ENCODE results near the gene WDR48. TPM values are rescaled to one million over a fixed set of nuclear protein-coding genes. Genes with fewer than 3 reads are reported as not detected.

WDR48 gene
- total RNA-seq, 4 donors from 2014 or later = 26.1 to 37.0 (median 34.2) TPM

DNA sequence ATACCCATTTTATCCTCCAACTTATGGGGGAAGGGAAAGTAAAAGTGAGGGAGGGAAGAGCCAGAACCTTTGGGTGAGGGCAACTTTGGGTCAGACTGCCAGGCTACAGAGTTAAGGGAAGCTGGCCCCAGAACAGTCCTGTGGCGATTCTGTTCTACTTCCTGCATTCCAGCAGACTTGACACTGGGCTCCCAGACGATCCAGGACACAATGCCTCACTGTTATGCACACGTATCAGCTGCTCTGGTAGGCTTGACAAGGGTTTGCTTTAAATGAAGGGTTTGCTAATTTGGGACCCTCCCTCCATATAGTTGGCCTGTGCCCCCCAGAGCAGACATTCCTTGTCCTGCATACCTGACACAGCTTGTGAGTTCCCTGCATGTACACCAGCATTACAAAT is 45.0 kb downstream of the WDR48 start:
- TF ChIP-seq, protein P1, sequence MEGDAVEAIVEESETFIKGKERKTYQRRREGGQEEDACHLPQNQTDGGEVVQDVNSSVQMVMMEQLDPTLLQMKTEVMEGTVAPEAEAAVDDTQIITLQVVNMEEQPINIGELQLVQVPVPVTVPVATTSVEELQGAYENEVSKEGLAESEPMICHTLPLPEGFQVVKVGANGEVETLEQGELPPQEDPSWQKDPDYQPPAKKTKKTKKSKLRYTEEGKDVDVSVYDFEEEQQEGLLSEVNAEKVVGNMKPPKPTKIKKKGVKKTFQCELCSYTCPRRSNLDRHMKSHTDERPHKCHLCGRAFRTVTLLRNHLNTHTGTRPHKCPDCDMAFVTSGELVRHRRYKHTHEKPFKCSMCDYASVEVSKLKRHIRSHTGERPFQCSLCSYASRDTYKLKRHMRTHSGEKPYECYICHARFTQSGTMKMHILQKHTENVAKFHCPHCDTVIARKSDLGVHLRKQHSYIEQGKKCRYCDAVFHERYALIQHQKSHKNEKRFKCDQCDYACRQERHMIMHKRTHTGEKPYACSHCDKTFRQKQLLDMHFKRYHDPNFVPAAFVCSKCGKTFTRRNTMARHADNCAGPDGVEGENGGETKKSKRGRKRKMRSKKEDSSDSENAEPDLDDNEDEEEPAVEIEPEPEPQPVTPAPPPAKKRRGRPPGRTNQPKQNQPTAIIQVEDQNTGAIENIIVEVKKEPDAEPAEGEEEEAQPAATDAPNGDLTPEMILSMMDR (IDR thresholded peaks at IDR 0.05; ENCODE audit: low read depth) = no peak

GRCh38 chr3:39097716-39098472 is 46.1 kb downstream of the WDR48 start:
- TF ChIP-seq, protein P1 (IDR thresholded peaks at IDR 0.05; ENCODE audit: low read depth) = no peak

- TF ChIP-seq, protein P1 (IDR thresholded peaks at IDR 0.05; ENCODE audit: low read depth) = no peak
These were observed 46.7 kb downstream of the WDR48 start for GRCh38 chr3:39098473-39099000.

DNA sequence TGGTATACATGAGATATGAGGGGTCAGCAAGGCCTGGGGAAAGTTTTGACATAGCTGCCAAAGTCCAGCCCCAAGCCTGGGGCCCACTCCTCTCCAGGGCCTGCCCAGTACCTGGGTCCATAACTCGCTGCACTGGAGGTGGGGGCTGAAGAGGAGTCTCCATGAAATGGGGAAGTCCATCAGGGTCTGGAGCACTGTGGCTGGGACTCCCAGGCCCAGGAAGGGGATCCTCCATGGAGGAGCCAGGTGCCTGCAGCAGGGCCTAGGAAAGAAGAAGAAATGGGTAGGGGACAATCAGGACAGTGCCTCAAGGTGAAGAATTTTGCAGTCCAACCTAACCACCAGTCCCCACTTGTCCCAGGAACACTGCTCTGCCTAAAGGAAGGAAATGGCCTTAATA is 47.4 kb downstream of the WDR48 start:
- TF ChIP-seq, protein P1 (IDR thresholded peaks at IDR 0.05; ENCODE audit: low read depth) = no peak

DNA sequence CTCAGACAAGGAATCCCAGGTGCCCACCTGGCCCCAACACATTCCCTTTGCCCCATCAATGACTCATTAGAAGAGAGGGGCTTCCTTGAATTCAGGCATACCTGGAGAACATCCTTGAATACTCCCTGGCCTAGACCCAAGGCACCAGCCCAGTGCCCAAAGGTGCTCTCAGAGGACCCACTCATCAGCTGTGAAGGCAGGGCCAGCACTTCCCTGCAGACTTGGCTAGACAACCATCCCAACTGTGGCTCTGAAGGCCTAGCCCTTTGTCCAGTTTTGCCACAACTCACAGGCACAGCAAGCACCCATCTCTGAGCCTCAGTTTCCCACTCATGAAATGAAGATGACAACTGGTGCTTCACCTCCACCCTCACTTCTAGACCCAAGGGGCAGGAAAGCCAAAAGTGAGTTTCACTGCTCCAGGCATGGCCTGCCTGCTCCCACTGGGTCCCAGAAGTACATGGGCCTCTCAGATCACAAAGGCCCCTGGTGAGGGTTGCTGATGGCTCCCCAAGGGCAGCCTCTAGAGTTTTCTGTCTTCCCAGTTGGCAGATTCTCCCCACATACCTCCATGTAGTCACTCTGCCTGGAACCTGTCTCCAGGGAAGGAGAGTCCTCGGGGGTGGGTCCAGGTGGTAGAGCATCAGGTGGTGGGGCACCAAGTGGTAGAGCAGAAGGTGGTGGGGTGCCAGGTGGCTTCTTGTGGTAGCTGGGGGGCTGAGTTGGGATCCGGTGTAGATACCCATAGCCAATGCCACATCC is 48.1 kb downstream of the WDR48 start:
- TF ChIP-seq, protein P1 (IDR thresholded peaks at IDR 0.05; ENCODE audit: low read depth) = no peak

DNA sequence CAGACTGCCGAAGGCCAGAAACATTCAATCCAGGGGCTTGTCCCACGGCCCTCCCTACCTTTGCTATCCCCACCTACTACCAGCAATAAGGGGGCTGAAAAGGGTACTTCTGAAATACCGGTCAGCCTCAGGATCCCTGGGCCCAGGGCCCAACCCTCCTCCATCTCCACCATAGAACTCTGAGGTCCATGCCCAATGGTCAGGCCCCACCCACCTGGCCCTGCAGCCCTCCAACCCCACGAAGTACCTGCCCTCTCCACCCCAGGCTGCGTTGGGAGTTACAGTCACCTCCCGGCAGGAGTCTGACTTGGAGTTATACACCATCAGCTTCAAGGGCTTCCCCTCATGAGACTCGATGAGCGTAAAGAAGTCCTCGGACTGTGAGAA is 48.7 kb downstream of the WDR48 start:
- TF ChIP-seq, protein P1 (IDR thresholded peaks at IDR 0.05; ENCODE audit: low read depth) = no peak

DNA sequence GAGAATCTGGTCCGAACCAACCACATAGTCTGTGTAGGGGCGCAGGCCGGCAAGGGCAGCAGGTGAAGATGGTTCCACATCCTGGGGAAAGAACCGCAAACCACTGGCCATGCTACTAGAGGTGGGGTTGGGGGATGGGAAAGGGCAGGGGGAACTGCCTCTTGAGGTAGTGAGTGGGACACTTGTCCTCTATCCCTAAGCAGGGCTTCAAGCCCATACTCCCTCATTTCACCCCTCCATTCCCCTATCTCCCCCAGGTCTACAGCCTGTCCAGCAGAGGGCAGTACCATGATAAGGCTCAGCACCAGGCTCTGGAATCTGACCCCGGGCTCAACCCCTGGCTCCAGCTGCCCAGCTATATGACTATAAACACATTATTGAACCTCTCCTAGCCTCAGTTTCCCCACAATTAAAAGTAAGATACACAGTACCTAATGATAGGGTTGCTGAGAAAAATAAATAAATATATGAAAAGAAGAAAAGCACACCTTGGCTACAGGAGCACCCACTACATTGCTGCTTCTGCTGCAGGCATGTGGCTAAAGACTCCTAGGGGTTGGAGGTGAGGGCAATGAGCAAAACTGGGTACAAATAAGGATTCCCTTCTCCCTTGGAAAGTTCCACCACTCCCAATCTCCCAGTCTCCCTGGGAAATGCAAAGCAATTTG is 49.3 kb downstream of the WDR48 start:
- TF ChIP-seq, protein P1 (IDR thresholded peaks at IDR 0.05; ENCODE audit: low read depth) = no peak

Data from subcutaneous adipose tissue (tissue), 4 donors.